Liver (tissue), 9 donors: ENCODE measurements around the gene UXS1. TPM values are rescaled to one million over a fixed set of nuclear protein-coding genes. Genes with fewer than 3 reads are reported as not detected.

Source experiments
- DNase-seq: peaks from one replicate; pipeline ENCODE4 v3.0.0-alpha.2; 2017; ENCODE audit warnings: low spot score
- H3K27ac ChIP-seq, 2 donors: one replicate each; pipeline ENCODE4 v1.7.0; 2013; ENCODE audit warnings: inconsistent platforms in 2 of 2, low read length in 2 of 2, control low read depth in 1 of 2, low read depth in 1 of 2, mild to moderate bottlenecking in 1 of 2
- H3K27me3 ChIP-seq, 4 donors: one replicate each; pipeline versions ENCODE4 v1.6.1 to v1.7.0; 2013; ENCODE audit warnings: low read length in 3 of 4, inconsistent platforms in 1 of 4, mild to moderate bottlenecking in 1 of 4, moderate library complexity in 1 of 4; ENCODE audit not compliant: control insufficient read depth in 4 of 4, insufficient read depth in 4 of 4
- H3K36me3 ChIP-seq, 4 donors: one replicate each; pipeline versions ENCODE4 v1.6.1 to v1.7.0; 2013; ENCODE audit warnings: low read length in 3 of 4, mild to moderate bottlenecking in 3 of 4, low read depth in 1 of 4, moderate library complexity in 1 of 4; ENCODE audit not compliant: control insufficient read depth in 4 of 4, insufficient read depth in 3 of 4
- H3K4me1 ChIP-seq, 4 donors: one replicate each; pipeline versions ENCODE4 v1.6.1 to v1.7.0; 2013; ENCODE audit warnings: low read length in 3 of 4, mild to moderate bottlenecking in 3 of 4, moderate library complexity in 1 of 4; ENCODE audit not compliant: control insufficient read depth in 4 of 4, insufficient read depth in 4 of 4
- H3K4me3 ChIP-seq, 3 donors: one replicate each; pipeline versions ENCODE4 v1.6.1 to v1.7.0; 2013; ENCODE audit warnings: low read length in 3 of 3, control low read depth in 1 of 3, low read depth in 1 of 3, mild to moderate bottlenecking in 1 of 3
- H3K9ac ChIP-seq, 2 donors: one replicate each; pipeline ENCODE4 v1.7.0; 2013; ENCODE audit warnings: low read length in 2 of 2, mild to moderate bottlenecking in 2 of 2, moderate library complexity in 2 of 2, control low read depth in 1 of 2, low read depth in 1 of 2
- H3K9me3 ChIP-seq, 4 donors: one replicate each; pipeline versions ENCODE4 v1.6.1 to v1.7.0; 2013; ENCODE audit warnings: low read length in 3 of 4; ENCODE audit not compliant: control insufficient read depth in 4 of 4
- ATF3 ChIP-seq: IDR thresholded peaks from 2 replicates; pipeline ENCODE4 v1.6.1; 2016; ENCODE audit warnings: antibody characterized with exemption
- CTCF ChIP-seq: fragments of 150-350 bp; IDR thresholded peaks from 2 replicates; pipeline ENCODE4 v1.5.1; 2017; ENCODE audit warnings: improper control_type of control experiment, low read depth, low read length; ENCODE audit not compliant: missing input control
- EGR1 ChIP-seq, 2 donors: IDR thresholded peaks; 2 replicates each; pipeline ENCODE4 v1.6.1; 2016 to 2018; ENCODE audit warnings: antibody characterized with exemption in 2 of 2, low read depth in 2 of 2
- FOXA1 ChIP-seq: IDR thresholded peaks from 2 replicates; pipeline ENCODE4 v1.6.1; 2016; ENCODE audit warnings: antibody characterized with exemption
- FOXA2 ChIP-seq: IDR thresholded peaks from 2 replicates; pipeline ENCODE4 v1.6.1; 2016; ENCODE audit warnings: antibody characterized with exemption
- GABPA ChIP-seq, 2 donors: IDR thresholded peaks in 1 of 2; conservative IDR thresholded peaks in 1 of 2; 2 replicates each; pipeline ENCODE4 v1.6.1; 2016; ENCODE audit warnings: antibody characterized with exemption in 2 of 2, mild to moderate bottlenecking in 1 of 2, moderate library complexity in 1 of 2
- HNF4A ChIP-seq, 2 donors: conservative IDR thresholded peaks; 2 replicates each; pipeline ENCODE4 v1.6.1; 2016; ENCODE audit warnings: antibody characterized with exemption in 2 of 2, mild to moderate bottlenecking in 2 of 2
- HNF4G ChIP-seq: IDR thresholded peaks from 2 replicates; pipeline ENCODE4 v1.6.1; 2016; ENCODE audit warnings: antibody characterized with exemption
- MAX ChIP-seq: IDR thresholded peaks from 2 replicates; pipeline ENCODE4 v1.6.1; 2016; ENCODE audit warnings: antibody characterized with exemption
- REST ChIP-seq: IDR thresholded peaks from 2 replicates; pipeline ENCODE4 v1.6.1; 2016; ENCODE audit warnings: antibody characterized with exemption, mild to moderate bottlenecking
- SP1 ChIP-seq: IDR thresholded peaks from 2 replicates; pipeline ENCODE4 v1.6.1; 2018; ENCODE audit warnings: antibody characterized with exemption, mild to moderate bottlenecking
- TAF1 ChIP-seq: conservative IDR thresholded peaks from 2 replicates; pipeline ENCODE4 v1.6.1; 2016; ENCODE audit warnings: antibody characterized with exemption, mild to moderate bottlenecking
- YY1 ChIP-seq: IDR thresholded peaks from 2 replicates; pipeline ENCODE4 v1.6.1; 2016; ENCODE audit warnings: antibody characterized with exemption, mild to moderate bottlenecking
- ZBTB33 ChIP-seq: IDR thresholded peaks from 2 replicates; pipeline ENCODE4 v1.6.1; 2016; ENCODE audit warnings: antibody characterized with exemption
- WGBS: extraction: QIAGEN DNeasy Blood & Tissue Kit; methylation state at CpG from one replicate; pipeline ENCODE4 v1.1.7; 2013; 5-methylcytosine and 5-hydroxymethylcytosine counted together
- polyA plus RNA-seq, 2 donors: library from polyadenylated mRNA; stranded (reverse) in 1 of 2; unstranded in 1 of 2; fragments of 200-250 nt in 1 of 2; fragments of >200 nt in 1 of 2; fragmentation: Nextera tagmentation in 1 of 2; extraction: Ambion mirVana in 1 of 2; gene quantifications; one replicate each; pipeline versions ENCODE4 v1.2.1 to v1.2.3, GENCODE V29; 2013 to 2015
- total RNA-seq, 2 donors: library from RNA; depleted of rRNA; stranded (reverse); fragments of >200 nt; gene quantifications; one replicate each; pipeline ENCODE4 v1.2.3, GENCODE V29; 2014
- donor health status: healthy.
- donor health status: healthy.
- donor health status: healthy.
- donor health status: healthy.
- donor health status: healthy.

UXS1 gene
- total and polyA plus RNA-seq, 4 donors = 8.8 to 19.9 (median 10.0) TPM

GRCh38 chr2:106168657-106169056, 25.4 kb downstream of the UXS1 start (continued):
- TF ChIP-seq FOXA1 (no peak), TAF1 (no peak), ZBTB33 (no peak), SP1 (no peak), HNF4G (no peak)

- TF ChIP-seq TAF1 (no peak), EGR1 (IDR thresholded peaks at IDR 0.05; ENCODE audit: low read depth in 2 of 2) (no peak), ATF3 (no peak), CTCF (no peak), FOXA2 (no peak), YY1 (no peak), GABPA (IDR thresholded peaks at IDR 0.05 in 1 of 2, conservative IDR thresholded peaks at IDR 0.05 in 1 of 2) (no peak)
These were observed 27.0 kb downstream of the UXS1 start for GRCh38 chr2:106167067-106167466.

GRCh38 chr2:106165561-106165960, 28.5 kb downstream of the UXS1 start:
- H3K4me3 ChIP-seq = no peak overlapping the region
- no peaks in the 10 kb centered on the region for H3K36me3 ChIP-seq
- H3K4me1 ChIP-seq = no peaks in the 10 kb centered on the region
- TF ChIP-seq SP1 (no peak), MAX (no peak), HNF4G (no peak), HNF4A (conservative IDR thresholded peaks at IDR 0.05) (no peak), REST (no peak), CTCF (no peak), FOXA2 (no peak)
- 77% methylated on average over 6 of the region's 6 CpGs for WGBS
- no peaks in the 10 kb centered on the region for H3K27me3 ChIP-seq
- no peak overlapping the region for H3K27ac ChIP-seq
- H3K9me3 ChIP-seq = no peaks in the 10 kb centered on the region
- DNase-seq = no peak
- H3K9ac ChIP-seq = no peak overlapping the region

More at GRCh38 chr2:106167067-106167466, 27.0 kb downstream of the UXS1 start:
- 92% methylated on average over 5 of the region's 5 CpGs for WGBS
- Histone ChIP-seq H3K27ac (no peak overlapping the region), H3K4me1 (no peaks in the 10 kb centered on the region), H3K36me3 (no peaks in the 10 kb centered on the region), H3K9me3 (no peaks in the 10 kb centered on the region), H3K4me3 (no peak overlapping the region), H3K9ac (no peak overlapping the region), H3K27me3 (no peaks in the 10 kb centered on the region)
- DNase-seq = no peak
